PC-9 (cell line): Measurements from ENCODE around the gene DSG4. TPM values are rescaled to one million over a fixed set of nuclear protein-coding genes. Genes with fewer than 3 reads are reported as not detected.

ENCODE experiments used
- BruUV-seq: library from RNA; stranded (reverse); fragments of 400-500 nt; replicated peaks from 2 replicates; lab custom pipeline; 2021; lab: Mats Ljungman, UMichigan
- CTCF ChIA-PET: fragments of 300-600 bp; sonication (Branson Sonifier 250); formaldehyde crosslinking; loops from one replicate; lab custom pipeline; 2022; ENCODE audit warnings: antibody characterized with exemption; lab: Charles Lee
- POLR2A ChIA-PET: fragments of 300-600 bp; sonication (Branson Sonifier 250); formaldehyde crosslinking; loops from one replicate; lab custom pipeline; 2022; ENCODE audit warnings: antibody characterized with exemption; ENCODE audit not compliant: unreplicated experiment; lab: Charles Lee
- DNase-seq, 2 experiments: peaks; one replicate each; pipeline versions ENCODE4 v3.0.0 to v3.0.0-alpha.2; 2015 to 2022; ENCODE audit warnings: mixed read lengths in 1 of 2
- H2AFZ ChIP-seq: fragments of 200-600 bp; sonication (generic); 2 replicates; pipeline ENCODE4 v1.8.1; 2017; ENCODE audit warnings: antibody characterized with exemption
- H3F3A ChIP-seq: fragments of 200-600 bp; sonication (generic); 2 replicates; pipeline ENCODE4 v1.8.1; 2017; ENCODE audit warnings: antibody characterized with exemption, mild to moderate bottlenecking, low read depth; ENCODE audit not compliant: insufficient read depth
- H3K27ac ChIP-seq: fragments of 200-600 bp; sonication (generic); 2 replicates; pipeline ENCODE4 v1.6.1; 2016; ENCODE audit warnings: mixed run types
- H3K27me3 ChIP-seq: fragments of 200-600 bp; sonication (generic); 2 replicates; pipeline ENCODE4 v1.6.1; 2016; ENCODE audit warnings: low read depth, mixed run types; ENCODE audit not compliant: insufficient read depth
- H3K36me3 ChIP-seq: fragments of 200-600 bp; sonication (generic); 2 replicates; pipeline ENCODE4 v1.6.1; 2016; ENCODE audit warnings: low read depth, mixed run types
- H3K4me1 ChIP-seq: fragments of 200-600 bp; sonication (generic); replicated peaks from 2 replicates; pipeline ENCODE4 v1.6.1; 2016; ENCODE audit warnings: mixed run types; ENCODE audit not compliant: insufficient read depth
- H3K4me2 ChIP-seq: fragments of 200-600 bp; sonication (generic); 2 replicates; pipeline ENCODE4 v1.6.1; 2017; ENCODE audit warnings: mixed run types
- H3K4me3 ChIP-seq: fragments of 200-600 bp; sonication (generic); 2 replicates; pipeline ENCODE4 v1.6.1; 2016; ENCODE audit warnings: mixed run types
- H3K79me2 ChIP-seq: fragments of 200-600 bp; sonication (generic); 2 replicates; pipeline ENCODE4 v1.6.1; 2017; ENCODE audit warnings: low read depth, mixed run types
- H3K9me2 ChIP-seq: fragments of 200-600 bp; sonication (generic); 2 replicates; pipeline ENCODE4 v1.8.1; 2017; ENCODE audit warnings: mild to moderate bottlenecking; ENCODE audit not compliant: insufficient read depth
- H3K9me3 ChIP-seq: fragments of 200-600 bp; sonication (generic); 2 replicates; pipeline ENCODE4 v1.8.1; 2016; ENCODE audit warnings: low read depth; ENCODE audit not compliant: insufficient read depth
- H4K20me1 ChIP-seq: fragments of 200-600 bp; sonication (generic); 2 replicates; pipeline ENCODE4 v1.8.1; 2017; ENCODE audit not compliant: insufficient read depth
- EZH2 ChIP-seq: fragments of 200-600 bp; sonication (generic); IDR thresholded peaks from 2 replicates; pipeline ENCODE4 v1.8.0; 2017; ENCODE audit warnings: antibody characterized with exemption, low read depth
- intact Hi-C: fragments of 100-400 bp; cut with micrococcal nuclease; formaldehyde crosslinking; loops from one replicate; pipeline ENCODE4 v1.10.0; 2022; ENCODE audit not compliant: unreplicated experiment
- total RNA-seq: library from RNA; stranded (reverse); gene quantifications from 2 replicates; pipeline ENCODE4 v1.2.3, GENCODE V29; 2021
- TF ChIP-seq, protein P1 (sequence below): fragments of 200-600 bp; sonication (generic); conservative IDR thresholded peaks from 2 replicates; pipeline ENCODE4 v1.6.1; 2017; ENCODE audit warnings: mixed run types, antibody characterized with exemption, mild to moderate bottlenecking, moderate library complexity

The DSG4 gene
- total RNA-seq, 1 experiment from 2014 or later: not detected

DNA sequence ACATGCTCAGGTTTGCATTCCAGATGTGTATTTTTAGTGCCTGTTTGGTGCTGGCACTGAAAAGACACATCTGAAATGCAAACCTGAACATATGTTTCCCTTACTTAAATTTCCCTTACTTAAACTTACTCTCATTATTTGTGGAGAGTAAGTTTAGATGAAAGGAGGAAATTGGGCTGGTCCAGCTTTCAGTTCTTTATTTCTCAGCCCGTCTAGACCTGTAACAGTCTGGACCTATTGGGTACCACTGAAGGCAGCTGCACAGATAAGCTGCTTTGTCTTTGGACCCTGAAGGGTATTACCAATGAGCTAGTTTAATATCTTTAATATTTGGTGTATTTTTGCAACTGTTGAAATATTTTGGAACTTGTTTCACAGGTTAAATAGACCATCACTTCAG lies 54.0 kb downstream of the DSG4 start:
- Histone ChIP-seq H2AFZ (no peak overlapping the region), H3K36me3 (no peaks in the 10 kb centered on the region), H3K9me3 (no peaks in the 10 kb centered on the region), H3K79me2 (no peaks in the 10 kb centered on the region), H3K9me2 (no peaks in the 10 kb centered on the region), H3F3A (no peaks in the 10 kb centered on the region), H3K27me3 (no peaks in the 10 kb centered on the region), H3K27ac (no peak overlapping the region), H3K4me3 (no peak overlapping the region), H3K4me1 (no peaks in the 10 kb centered on the region), H4K20me1 (no peaks in the 10 kb centered on the region), H3K4me2 (no peak overlapping the region)
- intact Hi-C loops: no loop called here
- DNase-seq: no peak
- BruUV-seq: no TSS peak
- POLR2A ChIA-PET: no interaction called here
- TF ChIP-seq, protein P1, sequence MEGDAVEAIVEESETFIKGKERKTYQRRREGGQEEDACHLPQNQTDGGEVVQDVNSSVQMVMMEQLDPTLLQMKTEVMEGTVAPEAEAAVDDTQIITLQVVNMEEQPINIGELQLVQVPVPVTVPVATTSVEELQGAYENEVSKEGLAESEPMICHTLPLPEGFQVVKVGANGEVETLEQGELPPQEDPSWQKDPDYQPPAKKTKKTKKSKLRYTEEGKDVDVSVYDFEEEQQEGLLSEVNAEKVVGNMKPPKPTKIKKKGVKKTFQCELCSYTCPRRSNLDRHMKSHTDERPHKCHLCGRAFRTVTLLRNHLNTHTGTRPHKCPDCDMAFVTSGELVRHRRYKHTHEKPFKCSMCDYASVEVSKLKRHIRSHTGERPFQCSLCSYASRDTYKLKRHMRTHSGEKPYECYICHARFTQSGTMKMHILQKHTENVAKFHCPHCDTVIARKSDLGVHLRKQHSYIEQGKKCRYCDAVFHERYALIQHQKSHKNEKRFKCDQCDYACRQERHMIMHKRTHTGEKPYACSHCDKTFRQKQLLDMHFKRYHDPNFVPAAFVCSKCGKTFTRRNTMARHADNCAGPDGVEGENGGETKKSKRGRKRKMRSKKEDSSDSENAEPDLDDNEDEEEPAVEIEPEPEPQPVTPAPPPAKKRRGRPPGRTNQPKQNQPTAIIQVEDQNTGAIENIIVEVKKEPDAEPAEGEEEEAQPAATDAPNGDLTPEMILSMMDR: no peak
- no peak for TF ChIP-seq EZH2
- CTCF ChIA-PET: interaction anchor here (0.6 kb wide), 1 partner anchor 229 kb away, joined by 4 read pairs; no protein-coding TSS in a partner anchor

DNA sequence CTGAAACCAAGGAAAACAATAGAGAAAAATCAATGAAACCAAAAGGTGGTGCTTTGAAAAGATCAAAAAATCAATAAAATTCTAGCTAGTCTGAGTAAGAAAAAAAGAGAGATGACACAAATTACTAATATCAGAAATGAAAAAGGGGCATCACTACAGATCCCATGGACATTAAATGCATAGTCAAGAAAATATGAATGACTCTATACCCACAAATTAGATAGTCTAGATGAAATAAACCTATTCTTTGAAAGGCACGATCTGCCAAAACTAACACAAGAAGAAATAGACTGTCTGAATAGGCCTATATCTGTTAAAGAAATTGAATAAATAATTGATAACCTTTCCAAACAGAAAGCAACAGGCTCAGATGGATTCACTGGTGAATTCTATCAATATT lies 55.7 kb downstream of the DSG4 start:
- no peak overlapping the region for H3K4me2 ChIP-seq
- no peaks in the 10 kb centered on the region for H4K20me1 ChIP-seq
- no peak overlapping the region for H3K27ac ChIP-seq
- H3F3A ChIP-seq: no peaks in the 10 kb centered on the region
- DNase-seq: no peak
- H3K9me3 ChIP-seq: no peaks in the 10 kb centered on the region
- ChIA-PET CTCF (no interaction called here), POLR2A (no interaction called here)
- intact Hi-C loops: no loop called here
- H3K36me3 ChIP-seq: no peaks in the 10 kb centered on the region
- no peaks in the 10 kb centered on the region for H3K4me1 ChIP-seq
- no peak overlapping the region for H3K4me3 ChIP-seq
- no peak overlapping the region for H2AFZ ChIP-seq
- H3K27me3 ChIP-seq: no peaks in the 10 kb centered on the region
- H3K79me2 ChIP-seq: no peaks in the 10 kb centered on the region
- BruUV-seq: no TSS peak
- no peaks in the 10 kb centered on the region for H3K9me2 ChIP-seq
- TF ChIP-seq EZH2: no peak
- TF ChIP-seq, protein P1: no peak

DNA sequence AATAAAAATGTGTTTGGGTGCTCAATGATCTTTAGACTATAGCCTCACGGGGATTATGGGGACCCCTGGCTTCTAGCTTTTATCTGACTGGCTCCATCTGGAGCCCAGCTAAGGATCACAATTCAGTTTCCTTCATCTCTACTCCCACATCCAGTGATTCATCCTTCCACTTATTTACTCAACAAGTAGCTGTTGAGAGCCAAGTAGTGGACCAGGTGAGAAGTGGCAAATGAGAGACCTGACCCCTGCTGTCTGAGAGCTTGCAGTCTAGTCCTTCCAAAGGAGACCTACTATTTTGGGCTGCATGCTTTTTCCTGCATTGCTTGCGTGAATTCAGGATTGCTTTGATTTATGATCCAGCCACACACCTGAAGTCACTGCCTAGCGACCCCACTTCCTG lies 60.2 kb downstream of the DSG4 start:
- Histone ChIP-seq H3K9me2 (no peaks in the 10 kb centered on the region), H3K36me3 (no peaks in the 10 kb centered on the region), H3K27me3 (no peaks in the 10 kb centered on the region), H3K4me2 (no peak overlapping the region), H3K4me3 (no peak overlapping the region), H2AFZ (no peak overlapping the region), H3K4me1 (no peaks in the 10 kb centered on the region), H3K9me3 (no peaks in the 10 kb centered on the region), H3F3A (no peaks in the 10 kb centered on the region), H3K27ac (no peak overlapping the region), H3K79me2 (no peaks in the 10 kb centered on the region), H4K20me1 (no peaks in the 10 kb centered on the region)
- BruUV-seq: no TSS peak
- TF ChIP-seq EZH2: no peak
- TF ChIP-seq, protein P1: no peak
- ChIA-PET CTCF (no interaction called here), POLR2A (interaction anchor here (0.5 kb wide), 1 partner anchor 95 kb away, joined by 11 read pairs; no protein-coding TSS in a partner anchor)
- intact Hi-C loops: no loop called here
- DNase-seq: no peak
